Measurements from ENCODE around the gene TLK1. TPM values are rescaled to one million over a fixed set of nuclear protein-coding genes. Genes with fewer than 3 reads are reported as not detected.

The TLK1 gene
- total RNA-seq, 1 experiment from 2014 or later: 10.1 TPM

GRCh38 chr2:171181064-171182049, 20.7 kb upstream of the TLK1 start:
- ChIA-PET POLR2A (ENCODE audit: unreplicated experiment) (no interaction called here), CTCF (no interaction called here)
- H2AFZ ChIP-seq (ENCODE audit: low read length): no peak overlapping the region
- H3K79me2 ChIP-seq (ENCODE audit: low read length): no peaks in the 10 kb centered on the region
- H3K4me3 ChIP-seq (ENCODE audit: low read length): no peak overlapping the region
- H3K36me3 ChIP-seq (ENCODE audit: low read depth, low read length): no peaks in the 10 kb centered on the region
- TF ChIP-seq EZH2phosphoT487 (IDR thresholded peaks at IDR 0.05; ENCODE audit: borderline replicate concordance, low read length): no peak
- TF ChIP-seq EZH2 (IDR thresholded peaks at IDR 0.05; ENCODE audit: low read length, unreplicated experiment): no peak
- TF ChIP-seq CTCF (conservative IDR thresholded peaks at IDR 0.05; ENCODE audit: low read depth, low read length): no peak
- DNase-seq (no peak), ATAC-seq (no peak)
- H3K27me3 ChIP-seq (ENCODE audit: low read length): no peaks in the 10 kb centered on the region
- intact Hi-C loops (cut with micrococcal nuclease): no loop called here
- no peaks in the 10 kb centered on the region for H3K9me3 ChIP-seq (ENCODE audit: low read length)
- no TSS peak for BruUV-seq (replicated peaks)
- H3K4me2 ChIP-seq (ENCODE audit: low read length): no peak overlapping the region
- H3F3A ChIP-seq (ENCODE audit: low read length, unreplicated experiment): no peaks in the 10 kb centered on the region
- H3K9me2 ChIP-seq (replicated peaks; ENCODE audit: low read length): no peaks in the 10 kb centered on the region
- H3K4me1 ChIP-seq (ENCODE audit: insufficient read depth, low read length): peaks cover 14% of the 10 kb centered on the region
- H4K20me1 ChIP-seq (ENCODE audit: low read length): no peaks in the 10 kb centered on the region
- no peak overlapping the region for H3K27ac ChIP-seq (ENCODE audit: low read length)
- no peak overlapping the region for H3K9ac ChIP-seq (ENCODE audit: low read length)

- Histone ChIP-seq H2AFZ (ENCODE audit: low read length) (no peak overlapping the region), H3F3A (ENCODE audit: low read length, unreplicated experiment) (no peaks in the 10 kb centered on the region), H4K20me1 (ENCODE audit: low read length) (no peaks in the 10 kb centered on the region), H3K9ac (ENCODE audit: low read length) (no peak overlapping the region), H3K4me1 (ENCODE audit: insufficient read depth, low read length) (peaks cover 4% of the 10 kb centered on the region), H3K9me2 (replicated peaks; ENCODE audit: low read length) (no peaks in the 10 kb centered on the region), H3K4me2 (ENCODE audit: low read length) (no peak overlapping the region), H3K4me3 (ENCODE audit: low read length) (no peak overlapping the region), H3K27ac (ENCODE audit: low read length) (no peak overlapping the region), H3K27me3 (ENCODE audit: low read length) (no peaks in the 10 kb centered on the region), H3K79me2 (ENCODE audit: low read length) (no peaks in the 10 kb centered on the region), H3K9me3 (ENCODE audit: low read length) (no peaks in the 10 kb centered on the region), H3K36me3 (ENCODE audit: low read depth, low read length) (no peaks in the 10 kb centered on the region)
- TF ChIP-seq EZH2 (IDR thresholded peaks at IDR 0.05; ENCODE audit: low read length, unreplicated experiment): no peak
- BruUV-seq (replicated peaks): no TSS peak
- ChIA-PET POLR2A (ENCODE audit: unreplicated experiment) (no interaction called here), CTCF (no interaction called here)
- DNase-seq: no peak
- intact Hi-C loops (cut with micrococcal nuclease): no loop called here
- peak; percentile 60 for ATAC-seq
Observed at GRCh38 chr2:171180229-171180930, 19.7 kb upstream of the TLK1 start.

GRCh38 chr2:171178993-171179392, 18.3 kb upstream of the TLK1 start:
- Histone ChIP-seq H3K9ac (ENCODE audit: low read length) (no peak overlapping the region), H2AFZ (ENCODE audit: low read length) (no peak overlapping the region), H3K27ac (ENCODE audit: low read length) (no peak overlapping the region), H4K20me1 (ENCODE audit: low read length) (no peaks in the 10 kb centered on the region), H3K4me2 (ENCODE audit: low read length) (no peak overlapping the region), H3K27me3 (ENCODE audit: low read length) (no peaks in the 10 kb centered on the region), H3K79me2 (ENCODE audit: low read length) (no peaks in the 10 kb centered on the region), H3K9me3 (ENCODE audit: low read length) (no peaks in the 10 kb centered on the region), H3K4me3 (ENCODE audit: low read length) (no peak overlapping the region), H3K9me2 (replicated peaks; ENCODE audit: low read length) (no peaks in the 10 kb centered on the region), H3K4me1 (ENCODE audit: insufficient read depth, low read length) (peaks cover 7% of the 10 kb centered on the region), H3F3A (ENCODE audit: low read length, unreplicated experiment) (no peaks in the 10 kb centered on the region), H3K36me3 (ENCODE audit: low read depth, low read length) (no peaks in the 10 kb centered on the region)
- BruUV-seq (replicated peaks): no TSS peak
- TF ChIP-seq EZH2 (IDR thresholded peaks at IDR 0.05; ENCODE audit: low read length, unreplicated experiment) (no peak), EZH2phosphoT487 (IDR thresholded peaks at IDR 0.05; ENCODE audit: borderline replicate concordance, low read length) (no peak), CTCF (conservative IDR thresholded peaks at IDR 0.05; ENCODE audit: low read depth, low read length) (no peak)
- DNase-seq: no peak
- intact Hi-C loops (cut with micrococcal nuclease): no loop called here
- CTCF ChIA-PET: no interaction called here
- ATAC-seq: peak; percentile 49
- POLR2A ChIA-PET (ENCODE audit: unreplicated experiment): no interaction called here
